ENCODE data around the gene COL1A1.

GRCh38 chr17:50209133-50209471, 7.7 kb upstream of the COL1A1 start:
- TF ChIP-seq POLR2A (IDR thresholded peaks at IDR 0.05; ENCODE audit: low read length) (no peak), GATA1 (IDR thresholded peaks at IDR 0.05; ENCODE audit: low read depth, low read length) (no peak)

All from erythroblast (primary cell).